H1 (cell line): ENCODE data around the gene RFX3.

Experiments
- BCL11A ChIP-seq, 2 experiments: IDR thresholded peaks; one replicate each; pipeline ENCODE4 v1.6.1; 2011; ENCODE audit warnings: low read depth in 2 of 2, low read length in 2 of 2, mild to moderate bottlenecking in 2 of 2
- CBX8 ChIP-seq: fragments of 300-800, 300-1000 bp; sonication (generic); IDR thresholded peaks from 2 replicates; pipeline ENCODE4 v1.7.1; 2016; ENCODE audit warnings: low read depth, low read length, borderline replicate concordance
- CREB1 ChIP-seq: IDR thresholded peaks from 2 replicates; pipeline ENCODE4 v1.6.1; 2012; ENCODE audit warnings: inconsistent platforms
- EP300 ChIP-seq, 2 experiments: IDR thresholded peaks; 1 replicate in 1 of 2; 2 replicates in 1 of 2; pipeline ENCODE4 v1.6.1; 2011 to 2012; ENCODE audit warnings: low read depth in 2 of 2, low read length in 2 of 2, mild to moderate bottlenecking in 2 of 2, borderline replicate concordance in 1 of 2, inconsistent platforms in 1 of 2, moderate library complexity in 1 of 2
- EZH2 ChIP-seq: fragments of 200-600 bp; sonication (generic); IDR thresholded peaks from 2 replicates; pipeline ENCODE4 v1.7.1; 2012; ENCODE audit warnings: low read depth, mild to moderate bottlenecking, moderate library complexity, low read length, inconsistent platforms; ENCODE audit not compliant: severe bottlenecking
- KDM1A ChIP-seq: fragments of 200-600, 300-600 bp; sonication (generic); IDR thresholded peaks from 2 replicates; pipeline ENCODE4 v1.7.1; 2016; ENCODE audit warnings: mild to moderate bottlenecking, low read length, borderline replicate concordance
- POLR2A ChIP-seq, 2 experiments: IDR thresholded peaks; 1 replicate in 1 of 2; 2 replicates in 1 of 2; pipeline ENCODE4 v1.6.1; 2011; ENCODE audit warnings: low read depth in 2 of 2, low read length in 2 of 2, mild to moderate bottlenecking in 2 of 2; ENCODE audit errors: control extremely low read depth in 1 of 2
- POLR2AphosphoS5 ChIP-seq: IDR thresholded peaks from 2 replicates; pipeline ENCODE4 v1.6.1; 2011; ENCODE audit warnings: low read depth, low read length
- RAD21 ChIP-seq, 2 experiments: IDR thresholded peaks in 1 of 2; conservative IDR thresholded peaks in 1 of 2; 2 replicates each; pipeline ENCODE4 v1.6.1; 2011; ENCODE audit warnings: low read depth in 2 of 2, low read length in 2 of 2, improper control_type of control experiment in 1 of 2, inconsistent platforms in 1 of 2, mild to moderate bottlenecking in 1 of 2, moderate library complexity in 1 of 2
- TAF1 ChIP-seq: IDR thresholded peaks from 2 replicates; pipeline ENCODE4 v1.6.1; 2011; ENCODE audit warnings: mild to moderate bottlenecking, low read depth, low read length
- TF ChIP-seq, protein P1 (sequence below), 3 experiments: IDR thresholded peaks; 1 replicate in 2 of 3; 2 replicates in 1 of 3; pipeline versions ENCODE4 v1.5.1 to v1.6.1; 2011; ENCODE audit warnings: low read length in 3 of 3, mild to moderate bottlenecking in 3 of 3, inconsistent platforms in 2 of 3, low read depth in 1 of 3, moderate library complexity in 1 of 3; ENCODE audit not compliant: insufficient read depth in 1 of 3; ENCODE audit errors: control extremely low read depth in 1 of 3

DNA sequence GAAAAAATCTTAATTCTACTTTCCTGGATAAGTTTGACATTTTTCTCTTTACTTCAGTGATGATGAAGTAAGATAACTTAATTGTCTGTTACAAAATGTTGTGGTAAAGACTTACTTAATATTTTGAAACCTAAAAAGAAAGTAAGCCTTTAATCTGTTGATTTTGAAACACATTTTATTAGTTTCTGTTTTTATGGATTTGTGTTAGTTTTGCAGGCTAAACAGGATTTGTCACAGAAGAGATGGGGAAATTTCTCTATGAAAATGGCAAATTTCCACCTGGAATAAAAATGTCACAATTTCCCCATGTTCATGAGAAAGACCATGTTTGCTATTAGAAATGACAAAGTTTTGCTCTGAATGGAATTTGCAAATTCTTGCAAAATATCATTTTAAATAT lies 237.1 kb downstream of the RFX3 start:
- TF ChIP-seq, protein P1, sequence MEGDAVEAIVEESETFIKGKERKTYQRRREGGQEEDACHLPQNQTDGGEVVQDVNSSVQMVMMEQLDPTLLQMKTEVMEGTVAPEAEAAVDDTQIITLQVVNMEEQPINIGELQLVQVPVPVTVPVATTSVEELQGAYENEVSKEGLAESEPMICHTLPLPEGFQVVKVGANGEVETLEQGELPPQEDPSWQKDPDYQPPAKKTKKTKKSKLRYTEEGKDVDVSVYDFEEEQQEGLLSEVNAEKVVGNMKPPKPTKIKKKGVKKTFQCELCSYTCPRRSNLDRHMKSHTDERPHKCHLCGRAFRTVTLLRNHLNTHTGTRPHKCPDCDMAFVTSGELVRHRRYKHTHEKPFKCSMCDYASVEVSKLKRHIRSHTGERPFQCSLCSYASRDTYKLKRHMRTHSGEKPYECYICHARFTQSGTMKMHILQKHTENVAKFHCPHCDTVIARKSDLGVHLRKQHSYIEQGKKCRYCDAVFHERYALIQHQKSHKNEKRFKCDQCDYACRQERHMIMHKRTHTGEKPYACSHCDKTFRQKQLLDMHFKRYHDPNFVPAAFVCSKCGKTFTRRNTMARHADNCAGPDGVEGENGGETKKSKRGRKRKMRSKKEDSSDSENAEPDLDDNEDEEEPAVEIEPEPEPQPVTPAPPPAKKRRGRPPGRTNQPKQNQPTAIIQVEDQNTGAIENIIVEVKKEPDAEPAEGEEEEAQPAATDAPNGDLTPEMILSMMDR (IDR thresholded peaks at IDR 0.05; ENCODE audit: control extremely low read depth in 1 of 3, insufficient read depth in 1 of 3, low read depth in 1 of 3, low read length in 3 of 3): no peak
- TF ChIP-seq BCL11A (IDR thresholded peaks at IDR 0.05; ENCODE audit: low read depth in 2 of 2, low read length in 2 of 2): no peak
- no peak for TF ChIP-seq KDM1A
- no peak for TF ChIP-seq POLR2A (IDR thresholded peaks at IDR 0.05; ENCODE audit: control extremely low read depth in 1 of 2, low read depth in 2 of 2, low read length in 2 of 2)
- no peak for TF ChIP-seq EP300 (IDR thresholded peaks at IDR 0.05; ENCODE audit: borderline replicate concordance in 1 of 2, low read depth in 2 of 2, low read length in 2 of 2)
- TF ChIP-seq RAD21 (IDR thresholded peaks at IDR 0.05 in 1 of 2, conservative IDR thresholded peaks at IDR 0.05 in 1 of 2; ENCODE audit: low read depth in 2 of 2, low read length in 2 of 2): no peak
- TF ChIP-seq CREB1: no peak
- no peak for TF ChIP-seq TAF1
- TF ChIP-seq EZH2: no peak
- TF ChIP-seq POLR2AphosphoS5: no peak
- no peak for TF ChIP-seq CBX8
